Astrocyte (in vitro differentiated cells and primary cell): ENCODE measurements around the gene FUT8.

Experiments
- CTCF ChIP-seq: IDR thresholded peaks from 2 replicates; pipeline ENCODE4 v1.5.1; 2011; ENCODE audit warnings: low read depth, mild to moderate bottlenecking, inconsistent platforms, low read length, moderate library complexity; ENCODE audit not compliant: insufficient read depth
- EZH2 ChIP-seq: IDR thresholded peaks from 2 replicates; pipeline ENCODE4 v1.6.1; 2012; ENCODE audit warnings: mild to moderate bottlenecking, low read length, inconsistent platforms; ENCODE audit not compliant: insufficient read depth

GRCh38 chr14:65771271-65771670, 358.7 kb downstream of the FUT8 start:
- TF ChIP-seq EZH2 (no peak), CTCF (no peak)
